Measurements from ENCODE around the gene REXO1. TPM values are rescaled to one million over a fixed set of nuclear protein-coding genes. Genes with fewer than 3 reads are reported as not detected.

Gene REXO1
- total and polyA plus RNA-seq, 2 experiments from 2014 or later = 20.2 to 90.1 TPM

GRCh38 chr19:1766800-1767352 is 81.4 kb downstream of the REXO1 start:
- H2AFZ ChIP-seq = no peak overlapping the region
- no peaks in the 10 kb centered on the region for H3K79me2 ChIP-seq (replicated peaks; ENCODE audit: insufficient read depth)
- Mint-ChIP-seq H3K4me3 (no peak overlapping the region), H3K27ac (no peak overlapping the region), H3K36me3 (ENCODE audit: low read depth) (no peaks in the 10 kb centered on the region), H3K4me1 (peaks cover 6% of the 10 kb centered on the region; the same call in 2 of the 3 replicates), H3K9me3 (peaks cover 27% of the 10 kb centered on the region), H3K27me3 (ENCODE audit: insufficient read depth, low read depth, poor library complexity) (peaks cover 83% of the 10 kb centered on the region)
- peaks cover 7% of the 10 kb centered on the region for H4K20me1 ChIP-seq (replicated peaks; ENCODE audit: insufficient read depth)
- no peaks in the 10 kb centered on the region for H3K36me3 ChIP-seq (ENCODE audit: insufficient read depth)
- peaks cover 98% of the 10 kb centered on the region for H3K27me3 ChIP-seq (ENCODE audit: insufficient read depth)
- no peak; the same call in 2 of the 3 replicates for ATAC-seq
- DNase-seq (ENCODE audit: low spot score) = no peak
- H3K4me1 ChIP-seq (ENCODE audit: insufficient read depth) = peaks cover 16% of the 10 kb centered on the region
- H3K27ac ChIP-seq (ENCODE audit: low read depth) = no peak overlapping the region
- TF ChIP-seq, protein P1, sequence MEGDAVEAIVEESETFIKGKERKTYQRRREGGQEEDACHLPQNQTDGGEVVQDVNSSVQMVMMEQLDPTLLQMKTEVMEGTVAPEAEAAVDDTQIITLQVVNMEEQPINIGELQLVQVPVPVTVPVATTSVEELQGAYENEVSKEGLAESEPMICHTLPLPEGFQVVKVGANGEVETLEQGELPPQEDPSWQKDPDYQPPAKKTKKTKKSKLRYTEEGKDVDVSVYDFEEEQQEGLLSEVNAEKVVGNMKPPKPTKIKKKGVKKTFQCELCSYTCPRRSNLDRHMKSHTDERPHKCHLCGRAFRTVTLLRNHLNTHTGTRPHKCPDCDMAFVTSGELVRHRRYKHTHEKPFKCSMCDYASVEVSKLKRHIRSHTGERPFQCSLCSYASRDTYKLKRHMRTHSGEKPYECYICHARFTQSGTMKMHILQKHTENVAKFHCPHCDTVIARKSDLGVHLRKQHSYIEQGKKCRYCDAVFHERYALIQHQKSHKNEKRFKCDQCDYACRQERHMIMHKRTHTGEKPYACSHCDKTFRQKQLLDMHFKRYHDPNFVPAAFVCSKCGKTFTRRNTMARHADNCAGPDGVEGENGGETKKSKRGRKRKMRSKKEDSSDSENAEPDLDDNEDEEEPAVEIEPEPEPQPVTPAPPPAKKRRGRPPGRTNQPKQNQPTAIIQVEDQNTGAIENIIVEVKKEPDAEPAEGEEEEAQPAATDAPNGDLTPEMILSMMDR (conservative IDR thresholded peaks at IDR 0.05; ENCODE audit: low read depth in 2 of 2) = no peak
- TF ChIP-seq ZNF331 (CRISPR knock-in tag; IDR thresholded peaks at IDR 0.05; ENCODE audit: low read depth) (no peak), EZH2 (IDR thresholded peaks at IDR 0.05; ENCODE audit: low read depth, unreplicated experiment) (peak; percentile 31)
- 0 out of 2 replicates have a peak, but pooled peaks cover 2% of the 10 kb centered on the region for H3F3A ChIP-seq (replicated peaks; ENCODE audit: low read depth)
- H3K4me3 ChIP-seq = 0 out of 2 replicates have a peak overlapping the region, but pooled peaks have one; percentile 10
- no peak overlapping the region for H3K4me2 ChIP-seq
- no peaks in the 10 kb centered on the region for H3K9me2 ChIP-seq (ENCODE audit: insufficient read depth)

DNA sequence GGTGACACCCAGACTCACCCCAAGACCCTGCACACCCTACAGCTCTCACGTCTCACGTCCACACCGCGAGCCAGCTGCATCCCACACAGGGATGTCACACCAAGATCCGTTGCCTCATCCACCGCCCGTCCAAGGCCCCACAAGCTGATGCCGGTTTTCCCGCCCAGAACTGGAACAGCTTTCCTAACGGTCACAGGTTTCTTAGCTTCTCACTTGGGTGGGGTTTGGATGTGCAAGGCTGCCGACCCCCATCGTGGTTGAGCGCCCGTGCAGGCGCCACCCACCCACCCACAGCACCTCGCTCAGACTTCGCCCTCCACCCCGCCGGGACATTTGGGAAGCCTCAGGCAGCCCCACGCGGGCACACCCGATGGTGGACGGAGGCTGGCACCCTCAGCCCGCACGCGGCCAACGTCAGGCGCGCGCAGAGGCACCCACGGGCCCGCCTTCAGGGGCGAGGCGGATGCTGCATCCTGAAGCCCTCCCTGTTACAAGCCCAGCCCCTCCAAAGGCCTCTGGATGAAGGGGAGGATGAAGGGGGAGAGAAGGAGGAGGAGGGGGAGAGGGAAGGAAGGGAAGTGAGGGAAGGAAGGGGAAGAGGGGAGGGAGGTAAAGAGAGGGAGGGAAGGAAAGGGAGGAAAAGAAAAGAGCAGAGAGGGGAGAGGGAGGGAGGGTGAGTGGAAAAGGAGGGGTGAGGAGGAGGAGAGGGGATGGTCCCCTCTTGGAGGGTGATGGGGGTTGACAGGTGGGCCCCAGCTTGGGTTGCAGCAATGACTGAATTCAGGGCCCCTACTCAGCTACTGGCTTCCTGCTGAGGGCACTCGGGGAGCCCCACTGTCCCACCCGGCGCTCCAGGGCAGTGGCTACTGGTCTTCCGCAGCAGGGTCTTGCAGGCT is 82.1 kb downstream of the REXO1 start:
- Histone ChIP-seq H3F3A (replicated peaks; ENCODE audit: low read depth) (0 out of 2 replicates have a peak, but pooled peaks cover 7% of the 10 kb centered on the region), H2AFZ (no peak overlapping the region), H3K9me2 (ENCODE audit: insufficient read depth) (no peaks in the 10 kb centered on the region), H3K27me3 (ENCODE audit: insufficient read depth) (peaks cover 99% of the 10 kb centered on the region), H3K4me2 (peak overlapping the region; percentile 72; the same call in 1 of the 2 replicates), H3K79me2 (replicated peaks; ENCODE audit: insufficient read depth) (no peaks in the 10 kb centered on the region), H3K4me1 (ENCODE audit: insufficient read depth) (peaks cover 22% of the 10 kb centered on the region), H4K20me1 (replicated peaks; ENCODE audit: insufficient read depth) (peaks cover 12% of the 10 kb centered on the region), H3K27ac (ENCODE audit: low read depth) (no peak overlapping the region), H3K36me3 (ENCODE audit: insufficient read depth) (no peaks in the 10 kb centered on the region), H3K4me3 (peak overlapping the region; percentile 41; the same call in 1 of the 2 replicates)
- Mint-ChIP-seq H3K4me3 (peak overlapping the region; percentile 44; the same call in 1 of the 3 replicates), H3K36me3 (ENCODE audit: low read depth) (no peaks in the 10 kb centered on the region), H3K27ac (no peak overlapping the region), H3K27me3 (ENCODE audit: insufficient read depth, low read depth, poor library complexity) (peaks cover 90% of the 10 kb centered on the region), H3K4me1 (peaks cover 8% of the 10 kb centered on the region; the same call in 2 of the 3 replicates), H3K9me3 (peaks cover 25% of the 10 kb centered on the region)
- TF ChIP-seq ZNF462 (CRISPR knock-in tag; IDR thresholded peaks at IDR 0.05) (no peak), ETS1 (IDR thresholded peaks at IDR 0.05) (no peak), ZNF114 (CRISPR knock-in tag; IDR thresholded peaks at IDR 0.05) (no peak), JUNB (IDR thresholded peaks at IDR 0.05; ENCODE audit: unreplicated experiment) (no peak), POLR2AphosphoS5 (IDR thresholded peaks at IDR 0.05; ENCODE audit: low read depth) (no peak), EZH2 (IDR thresholded peaks at IDR 0.05; ENCODE audit: low read depth, unreplicated experiment) (peak; percentile 92)
- DNase-seq (ENCODE audit: low spot score) (peak; percentile 76), ATAC-seq (peak; percentile 3; the same call in 2 of the 3 replicates)
